Activated CD8-positive, alpha-beta T cell treated with anti-CD3 and anti-CD28 coated beads for 36 hours (primary cell): ENCODE measurements around the gene RPF1. TPM values are rescaled to one million over a fixed set of nuclear protein-coding genes. Genes with fewer than 3 reads are reported as not detected.

Source experiments
- ATAC-seq: fragments of 200-7000 bp; cut with Tn5 transposase; one replicate; pipeline ENCODE4 v1.10.0; 2021; ENCODE audit warnings: mild to moderate bottlenecking, moderate library complexity
- CTCF ChIA-PET: fragments of 350-600 bp; sonication (Branson Sonifier 250); formaldehyde crosslinking; loops from one replicate; lab custom pipeline; 2021; ENCODE audit warnings: antibody characterized with exemption; lab: Charles Lee
- POLR2A ChIA-PET: fragments of 350-600 bp; sonication (Branson Sonifier 250); formaldehyde crosslinking; loops from one replicate; lab custom pipeline; 2021; ENCODE audit warnings: antibody characterized with exemption; lab: Charles Lee
- DNase-seq: peaks from one replicate; pipeline ENCODE4 v3.0.0-alpha.2; 2020
- H3K27ac Mint-ChIP-seq: one replicate; pipeline ENCODE4 v1.8.0; 2021; ENCODE audit warnings: mild to moderate bottlenecking, mixed read lengths
- H3K27me3 Mint-ChIP-seq: one replicate; pipeline ENCODE4 v1.8.0; 2021; ENCODE audit warnings: mixed read lengths
- H3K36me3 Mint-ChIP-seq: one replicate; pipeline ENCODE4 v1.8.0; 2021; ENCODE audit warnings: low read depth, mixed read lengths
- H3K4me1 Mint-ChIP-seq: one replicate; pipeline ENCODE4 v1.8.0; 2021; ENCODE audit warnings: low read depth, mixed read lengths
- H3K4me3 Mint-ChIP-seq: one replicate; pipeline ENCODE4 v1.8.0; 2021; ENCODE audit warnings: mild to moderate bottlenecking, moderate library complexity, mixed read lengths
- H3K9me3 Mint-ChIP-seq: one replicate; pipeline ENCODE4 v1.8.0; 2021; ENCODE audit warnings: mixed read lengths
- intact Hi-C: fragments of 100-400 bp; cut with micrococcal nuclease; formaldehyde crosslinking; loops from one replicate; pipeline ENCODE4 v1.10.0; 2022
- total RNA-seq, 2 experiments: library from RNA; stranded (reverse); gene quantifications; one replicate each; pipeline ENCODE4 v1.2.3, GENCODE V29; 2021
- TF ChIP-seq, protein P1 (sequence below): fragments of 200-600 bp; IDR thresholded peaks from one replicate; pipeline ENCODE4 v1.8.0; 2022; ENCODE audit warnings: antibody characterized with exemption, mild to moderate bottlenecking

RPF1 gene
- total RNA-seq, 2 experiments from 2014 or later = 61.9 to 64.1 TPM

DNA sequence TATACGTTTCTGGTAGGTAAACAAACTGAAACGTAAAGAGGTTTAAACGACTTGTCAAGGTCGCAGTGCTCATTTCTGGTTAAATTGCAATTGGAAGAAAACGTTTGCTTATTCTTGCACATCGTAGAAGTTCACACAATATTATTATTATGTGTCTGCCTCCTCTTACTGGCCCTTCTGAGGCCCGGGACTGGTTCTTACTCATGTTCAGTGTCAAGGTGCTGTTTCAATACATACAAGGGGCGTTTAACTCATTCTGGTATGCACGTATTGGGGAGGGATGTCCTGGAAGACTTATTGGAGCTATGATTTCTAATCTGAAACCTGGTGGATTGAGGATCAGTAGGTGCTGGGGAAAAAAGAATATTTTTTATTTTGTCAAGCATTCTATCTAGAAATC, 932 bp downstream of the RPF1 start:
- DNase-seq (peak; percentile 17), ATAC-seq (no peak)
- Mint-ChIP-seq H3K9me3 (peaks cover 6% of the 10 kb centered on the region), H3K27ac (peak overlapping the region; percentile 99), H3K4me3 (peak overlapping the region; percentile 99), H3K4me1 (peaks cover 40% of the 10 kb centered on the region), H3K36me3 (peaks cover 42% of the 10 kb centered on the region), H3K27me3 (peaks cover 10% of the 10 kb centered on the region)
- intact Hi-C loops = loop anchor here (5.0 kb wide), 1 partner anchor 38 kb away; no protein-coding TSS in a partner anchor
- ChIA-PET POLR2A (interaction anchor here (0.7 to 4.7 kb wide), 5 partner anchors 10 to 336 kb away, joined by 3 to 42 read pairs (median 4); partner anchors contain the start of genes GNG5, PRKACB and SPATA1), CTCF (interaction anchor here (0.6 to 3.4 kb wide), 12 partner anchors 13 to 393 kb away, joined by 3 to 21 read pairs (median 3); partner anchors contain the start of gene CTBS)
- TF ChIP-seq, protein P1, sequence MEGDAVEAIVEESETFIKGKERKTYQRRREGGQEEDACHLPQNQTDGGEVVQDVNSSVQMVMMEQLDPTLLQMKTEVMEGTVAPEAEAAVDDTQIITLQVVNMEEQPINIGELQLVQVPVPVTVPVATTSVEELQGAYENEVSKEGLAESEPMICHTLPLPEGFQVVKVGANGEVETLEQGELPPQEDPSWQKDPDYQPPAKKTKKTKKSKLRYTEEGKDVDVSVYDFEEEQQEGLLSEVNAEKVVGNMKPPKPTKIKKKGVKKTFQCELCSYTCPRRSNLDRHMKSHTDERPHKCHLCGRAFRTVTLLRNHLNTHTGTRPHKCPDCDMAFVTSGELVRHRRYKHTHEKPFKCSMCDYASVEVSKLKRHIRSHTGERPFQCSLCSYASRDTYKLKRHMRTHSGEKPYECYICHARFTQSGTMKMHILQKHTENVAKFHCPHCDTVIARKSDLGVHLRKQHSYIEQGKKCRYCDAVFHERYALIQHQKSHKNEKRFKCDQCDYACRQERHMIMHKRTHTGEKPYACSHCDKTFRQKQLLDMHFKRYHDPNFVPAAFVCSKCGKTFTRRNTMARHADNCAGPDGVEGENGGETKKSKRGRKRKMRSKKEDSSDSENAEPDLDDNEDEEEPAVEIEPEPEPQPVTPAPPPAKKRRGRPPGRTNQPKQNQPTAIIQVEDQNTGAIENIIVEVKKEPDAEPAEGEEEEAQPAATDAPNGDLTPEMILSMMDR = no peak

DNA sequence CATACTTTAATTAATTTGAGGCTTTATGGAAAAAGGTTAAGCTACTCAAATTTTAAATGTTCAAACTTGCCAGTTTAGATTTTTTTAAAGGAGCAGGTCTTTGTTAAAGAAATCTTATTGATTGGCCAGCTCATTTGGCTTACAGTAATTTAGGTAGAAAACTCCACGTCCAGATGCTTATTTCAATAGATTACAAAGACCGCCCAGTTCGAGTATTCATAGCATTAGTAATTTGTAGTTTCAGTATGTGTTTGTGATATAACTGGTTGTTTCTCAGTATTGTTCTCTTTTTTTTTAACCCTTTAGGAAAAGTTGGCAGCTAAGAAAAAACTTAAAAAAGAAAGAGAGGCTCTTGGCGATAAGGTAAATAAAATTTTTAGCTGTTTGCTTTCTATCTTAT, 1.6 kb downstream of the RPF1 start:
- DNase-seq (no peak), ATAC-seq (no peak)
- peaks cover 43% of the 10 kb centered on the region for H3K4me1 Mint-ChIP-seq
- peaks cover 8% of the 10 kb centered on the region for H3K27me3 Mint-ChIP-seq
- peaks cover 6% of the 10 kb centered on the region for H3K9me3 Mint-ChIP-seq
- peak overlapping the region; percentile 99 for H3K4me3 Mint-ChIP-seq
- intact Hi-C loops = loop anchor here (5.0 kb wide), 1 partner anchor 38 kb away; no protein-coding TSS in a partner anchor
- TF ChIP-seq, protein P1 = no peak
- POLR2A ChIA-PET = interaction anchor here (1.6 to 4.7 kb wide), 3 partner anchors 10 to 93 kb away, joined by 4 to 42 read pairs (median 7); partner anchors contain the start of genes GNG5 and SPATA1
- H3K36me3 Mint-ChIP-seq = peaks cover 49% of the 10 kb centered on the region
- H3K27ac Mint-ChIP-seq = no peak overlapping the region
- CTCF ChIA-PET = interaction anchor here (0.9 to 3.4 kb wide), 9 partner anchors 10 to 273 kb away, joined by 3 to 21 read pairs (median 3); partner anchors contain the start of gene CTBS

DNA sequence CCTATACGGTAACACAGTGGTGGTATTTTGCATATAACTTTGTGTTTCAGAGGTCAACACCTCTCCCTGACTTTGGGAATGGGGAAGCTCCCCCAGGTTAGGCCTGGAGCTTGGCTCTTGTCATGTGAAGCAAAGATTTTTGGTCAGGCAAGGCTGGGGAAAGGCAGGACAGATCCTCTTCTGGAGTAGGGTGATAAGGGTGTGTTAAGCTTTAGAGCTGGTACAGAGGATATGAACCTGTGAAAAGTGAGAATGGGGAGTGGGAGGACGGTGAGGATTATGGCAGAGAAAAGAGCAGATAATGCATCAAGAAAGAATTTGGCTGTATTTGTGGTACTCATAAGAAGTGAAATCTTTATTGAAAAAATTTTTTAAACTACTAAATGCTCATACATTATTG, 2.3 kb downstream of the RPF1 start:
- intact Hi-C loops = loop anchor here (5.0 kb wide), 1 partner anchor 39 kb away; no protein-coding TSS in a partner anchor

DNA sequence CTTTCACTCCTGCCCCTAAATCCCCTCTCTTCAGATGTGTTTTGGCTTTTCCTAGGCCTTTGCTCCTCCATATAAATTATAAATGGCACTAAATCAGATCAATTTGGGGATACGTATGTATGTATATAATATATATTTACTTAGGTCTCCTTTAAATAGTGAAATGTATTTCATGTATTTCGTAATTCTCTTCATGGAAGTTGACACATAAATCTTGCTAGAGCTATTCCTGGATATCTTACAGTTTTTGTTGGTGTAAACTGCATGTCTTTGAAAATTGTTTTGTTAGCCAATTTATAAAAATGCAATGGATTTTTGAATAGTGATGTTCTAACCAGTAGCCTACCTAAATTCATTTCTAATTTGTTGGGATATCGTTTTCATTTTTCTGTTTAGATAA, 9.0 kb downstream of the RPF1 start:
- CTCF ChIA-PET = interaction anchor here (1.9 kb wide), 1 partner anchor 266 kb away, joined by 4 read pairs; no protein-coding TSS in a partner anchor
- H3K4me1 Mint-ChIP-seq = peaks cover 39% of the 10 kb centered on the region

More for the DNA sequence above, 2.3 kb downstream of the RPF1 start:
- H3K9me3 Mint-ChIP-seq = peaks cover 11% of the 10 kb centered on the region
- ChIA-PET POLR2A (interaction anchor here (4.7 kb wide), 1 partner anchor 24 kb away, joined by 42 read pairs; the partner anchor contains the start of genes GNG5 and SPATA1), CTCF (interaction anchor here (0.7 to 3.4 kb wide), 6 partner anchors 11 to 272 kb away, joined by 3 to 21 read pairs (median 4); no protein-coding TSS in a partner anchor)
- no peak for DNase-seq
- H3K4me1 Mint-ChIP-seq = peaks cover 48% of the 10 kb centered on the region
- peak overlapping the region; percentile 7 for H3K4me3 Mint-ChIP-seq
- H3K36me3 Mint-ChIP-seq = peaks cover 54% of the 10 kb centered on the region
- ATAC-seq = no peak
- TF ChIP-seq, protein P1 = no peak
- H3K27me3 Mint-ChIP-seq = peaks cover 5% of the 10 kb centered on the region
- no peak overlapping the region for H3K27ac Mint-ChIP-seq

More for the DNA sequence above, 9.0 kb downstream of the RPF1 start:
- Mint-ChIP-seq H3K27ac (no peak overlapping the region), H3K9me3 (peaks cover 5% of the 10 kb centered on the region), H3K4me3 (no peak overlapping the region), H3K36me3 (peaks cover 56% of the 10 kb centered on the region), H3K27me3 (no peaks in the 10 kb centered on the region)
- DNase-seq = no peak
- POLR2A ChIA-PET = no interaction called here
- no peak for ATAC-seq
- TF ChIP-seq, protein P1 = no peak
- intact Hi-C loops = no loop called here
